Esophagus muscularis mucosa (tissue), 4 donors: ENCODE measurements around the gene CLCNKB. TPM values are rescaled to one million over a fixed set of nuclear protein-coding genes. Genes with fewer than 3 reads are reported as not detected.

Source experiments
- DNase-seq: peaks from one replicate; pipeline ENCODE4 v3.0.0-alpha.2; 2017; ENCODE audit errors: extremely low spot score
- H3K27ac ChIP-seq, 4 donors: fragments of 200-600 bp; sonication (generic); replicated peaks in 1 of 4; 1 replicate in 3 of 4; 2 replicates in 1 of 4; pipeline ENCODE4 v1.5.1; 2016 to 2019; ENCODE audit warnings: mild to moderate bottlenecking in 1 of 4
- H3K27me3 ChIP-seq, 4 donors: fragments of 200-600 bp; sonication (generic); one replicate each; pipeline versions ENCODE4 v1.5.1 to v1.6.0; 2016 to 2019
- H3K36me3 ChIP-seq, 4 donors: fragments of 200-600 bp; sonication (generic); one replicate each; pipeline ENCODE4 v1.5.1; 2016 to 2019
- H3K4me1 ChIP-seq, 4 donors: fragments of 200-600 bp; sonication (generic); one replicate each; pipeline ENCODE4 v1.5.1; 2016 to 2019
- H3K4me3 ChIP-seq, 4 donors: fragments of 200-600 bp; sonication (generic); 1 replicate in 2 of 4; 2 replicates in 2 of 4; pipeline ENCODE4 v1.5.1; 2016 to 2019; ENCODE audit warnings: mild to moderate bottlenecking in 4 of 4, moderate library complexity in 1 of 4
- H3K9me3 ChIP-seq, 4 donors: fragments of 200-600 bp; sonication (generic); 1 replicate in 3 of 4; 2 replicates in 1 of 4; pipeline ENCODE4 v1.5.1; 2016 to 2019
- EP300 ChIP-seq: sonication (generic); formaldehyde crosslinking; IDR thresholded peaks from one replicate; pipeline ENCODE4 v1.6.1; 2017; ENCODE audit warnings: antibody characterized with exemption
- POLR2A ChIP-seq: fragments of 450-650 bp; IDR thresholded peaks from one replicate; pipeline ENCODE4 v1.6.1; 2017; ENCODE audit warnings: antibody characterized with exemption, moderate library complexity, mild to moderate bottlenecking, low read depth
- POLR2AphosphoS5 ChIP-seq, 2 donors: sonication (generic); formaldehyde crosslinking; IDR thresholded peaks; one replicate each; pipeline ENCODE4 v1.6.1; 2017; ENCODE audit warnings: antibody characterized with exemption in 2 of 2
- WGBS: methylation state at CpG from one replicate; pipeline ENCODE4 v1.1.5; 2018; 5-methylcytosine and 5-hydroxymethylcytosine counted together
- intact Hi-C: fragments of 100-400 bp; cut with DNase I; formaldehyde crosslinking; loops from one replicate; pipeline ENCODE4 v1.15.1; 2023
- total RNA-seq, 4 donors: library from RNA; depleted of rRNA; stranded (reverse); fragments of >200 nt; gene quantifications; one replicate each; pipeline versions ENCODE4 v1.1.0 to v1.2.1, GENCODE V29; 2016
- TF ChIP-seq, protein P1 (sequence below), 3 experiments: fragments of 200-600 bp in 2 of 3; fragments of 450-650 bp in 1 of 3; sonication (generic) in 2 of 3; IDR thresholded peaks; one replicate each; pipeline ENCODE4 v1.5.1; 2017 to 2019; ENCODE audit warnings: antibody characterized with exemption in 3 of 3, mild to moderate bottlenecking in 2 of 3, moderate library complexity in 1 of 3

CLCNKB gene
- total RNA-seq, 4 donors from 2014 or later, result 0.34 TPM; not detected in 3

DNA sequence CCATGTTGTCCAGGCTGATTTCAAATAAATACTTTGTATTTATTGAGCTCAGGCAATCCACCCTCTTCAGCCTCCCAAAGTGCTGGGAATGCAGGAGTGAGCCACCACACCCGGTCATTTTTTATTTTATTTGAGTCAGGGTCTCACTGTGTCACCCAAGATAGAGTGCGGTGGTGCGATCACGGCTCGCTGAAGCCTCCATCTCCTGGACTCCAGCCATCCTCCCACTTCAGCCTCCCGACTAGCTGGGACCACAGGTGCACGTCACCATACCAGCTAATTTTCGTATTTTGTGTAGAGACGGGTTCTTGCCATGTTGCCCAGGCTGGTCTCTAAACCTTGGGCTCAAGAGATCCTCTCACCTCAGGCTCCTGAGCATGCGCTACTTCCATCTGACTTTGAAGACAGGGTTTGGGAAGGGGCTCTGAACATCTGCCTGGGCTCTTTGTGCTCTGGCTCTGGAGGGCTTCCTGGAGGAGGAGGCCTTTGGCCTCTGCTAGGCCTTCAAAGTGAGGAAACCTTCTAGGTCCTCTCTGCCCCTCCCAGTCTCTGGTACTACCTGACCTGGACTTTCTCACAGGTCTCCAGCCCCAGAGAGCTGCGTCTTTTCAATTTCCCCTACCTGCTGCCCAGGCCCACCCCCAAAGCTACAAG lies 31.5 kb upstream of the CLCNKB start:
- WGBS, result 93% methylated on average over 10 of the region's 11 CpGs
- H3K9me3 ChIP-seq, result no peaks in the 10 kb centered on the region
- H3K36me3 ChIP-seq, result peaks cover 0 to 18% (median 0%) of the 10 kb centered on the region in 4 donors
- H3K27ac ChIP-seq, result peak overlapping the region; percentile 92 to 99 (median 98)
- no peak for DNase-seq
- H3K27me3 ChIP-seq, result no peaks in the 10 kb centered on the region
- H3K4me3 ChIP-seq, result peak overlapping the region in 2 of 4 donors; percentile 46 to 59
- peaks cover 28 to 52% (median 46%) of the 10 kb centered on the region in 4 donors for H3K4me1 ChIP-seq
- intact Hi-C loops, result no loop called here
- no peak for TF ChIP-seq POLR2A
- peak in 1 of 2 donors; percentile 4 for TF ChIP-seq POLR2AphosphoS5 (IDR thresholded peaks at IDR 0.05)

DNA sequence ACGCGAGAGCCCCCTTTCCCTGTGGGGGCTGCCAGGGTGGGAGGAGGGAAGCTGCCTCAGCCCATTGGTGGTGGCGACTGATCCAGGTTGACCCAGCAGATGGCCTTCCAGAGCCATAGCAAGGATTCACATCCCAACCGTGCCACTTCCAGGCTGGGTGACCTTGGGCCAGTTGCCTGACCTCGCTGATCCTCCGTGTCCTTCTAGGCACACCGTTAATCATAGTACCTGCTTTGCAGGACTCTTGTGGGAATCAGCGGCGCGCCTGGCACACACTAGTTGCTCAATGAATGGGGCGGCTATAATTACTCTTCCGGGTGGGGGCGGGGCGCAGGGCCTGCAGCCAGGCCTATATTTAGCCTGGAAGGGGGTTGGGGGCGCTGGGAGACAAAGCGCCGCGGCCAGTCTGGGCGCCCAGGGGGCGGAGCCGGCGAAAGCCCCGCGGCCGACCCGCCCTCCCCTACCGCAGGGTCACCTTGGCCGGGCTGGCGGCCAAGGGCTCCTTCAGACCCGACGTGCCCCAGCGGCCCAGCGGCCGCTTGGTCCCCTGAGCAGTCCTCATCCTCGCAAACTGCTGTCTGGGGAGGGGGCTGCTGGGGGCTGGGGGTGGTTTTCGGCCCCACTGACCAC lies 30.9 kb upstream of the CLCNKB start:
- Histone ChIP-seq H3K36me3 (peaks cover 0 to 24% (median 0%) of the 10 kb centered on the region in 4 donors), H3K27ac (peak overlapping the region; percentile 92 to 99 (median 98)), H3K4me3 (peak overlapping the region; percentile 46 to 72 (median 55)), H3K4me1 (peaks cover 28 to 58% (median 52%) of the 10 kb centered on the region in 4 donors), H3K9me3 (no peaks in the 10 kb centered on the region), H3K27me3 (no peaks in the 10 kb centered on the region)
- WGBS, result 14% methylated on average over 18 of the region's 36 CpGs
- TF ChIP-seq, protein P1, sequence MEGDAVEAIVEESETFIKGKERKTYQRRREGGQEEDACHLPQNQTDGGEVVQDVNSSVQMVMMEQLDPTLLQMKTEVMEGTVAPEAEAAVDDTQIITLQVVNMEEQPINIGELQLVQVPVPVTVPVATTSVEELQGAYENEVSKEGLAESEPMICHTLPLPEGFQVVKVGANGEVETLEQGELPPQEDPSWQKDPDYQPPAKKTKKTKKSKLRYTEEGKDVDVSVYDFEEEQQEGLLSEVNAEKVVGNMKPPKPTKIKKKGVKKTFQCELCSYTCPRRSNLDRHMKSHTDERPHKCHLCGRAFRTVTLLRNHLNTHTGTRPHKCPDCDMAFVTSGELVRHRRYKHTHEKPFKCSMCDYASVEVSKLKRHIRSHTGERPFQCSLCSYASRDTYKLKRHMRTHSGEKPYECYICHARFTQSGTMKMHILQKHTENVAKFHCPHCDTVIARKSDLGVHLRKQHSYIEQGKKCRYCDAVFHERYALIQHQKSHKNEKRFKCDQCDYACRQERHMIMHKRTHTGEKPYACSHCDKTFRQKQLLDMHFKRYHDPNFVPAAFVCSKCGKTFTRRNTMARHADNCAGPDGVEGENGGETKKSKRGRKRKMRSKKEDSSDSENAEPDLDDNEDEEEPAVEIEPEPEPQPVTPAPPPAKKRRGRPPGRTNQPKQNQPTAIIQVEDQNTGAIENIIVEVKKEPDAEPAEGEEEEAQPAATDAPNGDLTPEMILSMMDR (IDR thresholded peaks at IDR 0.05), result no peak
- TF ChIP-seq POLR2A, result no peak
- TF ChIP-seq POLR2AphosphoS5 (IDR thresholded peaks at IDR 0.05), result peak; percentile 46
- intact Hi-C loops, result no loop called here
- no peak for DNase-seq

DNA sequence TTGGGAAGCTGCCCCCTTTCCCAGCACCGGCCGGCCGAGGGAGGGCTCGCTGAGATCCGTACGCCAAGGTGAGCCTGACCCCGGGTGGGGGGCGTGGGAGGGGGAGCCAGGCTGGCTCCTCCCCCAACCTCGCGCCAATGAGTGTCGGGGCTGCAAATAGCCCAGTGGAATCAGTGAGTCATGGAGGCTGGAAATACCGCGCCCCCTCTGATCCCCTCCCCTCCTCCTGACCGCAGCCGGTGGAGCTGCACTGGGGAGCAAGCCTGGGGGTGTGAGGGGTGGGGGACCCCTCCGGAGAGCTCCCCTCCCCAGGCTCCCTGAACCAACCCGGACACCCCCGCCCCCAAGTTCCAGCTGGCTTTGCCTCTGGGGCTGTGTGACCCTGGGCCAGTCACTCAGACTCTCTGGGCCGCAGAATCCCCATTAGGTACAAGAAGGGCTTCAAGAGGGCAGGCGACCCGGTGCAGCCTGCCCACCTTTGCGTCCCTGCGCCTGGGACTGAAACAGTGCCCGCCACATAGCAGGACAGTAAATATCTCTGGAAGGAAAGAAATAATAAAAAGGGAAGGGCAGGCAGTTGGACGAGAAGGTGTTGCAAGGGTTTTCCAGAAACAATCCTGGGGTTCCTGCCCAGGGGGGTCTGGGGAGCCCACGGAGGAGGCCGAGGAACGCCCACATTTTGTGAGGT lies 30.2 kb upstream of the CLCNKB start:
- peak overlapping the region; percentile 92 to 99 (median 98) for H3K27ac ChIP-seq
- H3K9me3 ChIP-seq, result no peaks in the 10 kb centered on the region
- 36% methylated on average over 10 of the region's 28 CpGs for WGBS
- intact Hi-C loops, result no loop called here
- H3K36me3 ChIP-seq, result peaks cover 0 to 24% (median 0%) of the 10 kb centered on the region in 4 donors
- peaks cover 32 to 65% (median 58%) of the 10 kb centered on the region in 4 donors for H3K4me1 ChIP-seq
- peak overlapping the region; percentile 46 to 72 (median 55) for H3K4me3 ChIP-seq
- no peaks in the 10 kb centered on the region for H3K27me3 ChIP-seq
- TF ChIP-seq, protein P1 (IDR thresholded peaks at IDR 0.05), result no peak
- TF ChIP-seq EP300 (peak; percentile 12), POLR2AphosphoS5 (IDR thresholded peaks at IDR 0.05) (peak; percentile 73 to 84)
- DNase-seq, result no peak

DNA sequence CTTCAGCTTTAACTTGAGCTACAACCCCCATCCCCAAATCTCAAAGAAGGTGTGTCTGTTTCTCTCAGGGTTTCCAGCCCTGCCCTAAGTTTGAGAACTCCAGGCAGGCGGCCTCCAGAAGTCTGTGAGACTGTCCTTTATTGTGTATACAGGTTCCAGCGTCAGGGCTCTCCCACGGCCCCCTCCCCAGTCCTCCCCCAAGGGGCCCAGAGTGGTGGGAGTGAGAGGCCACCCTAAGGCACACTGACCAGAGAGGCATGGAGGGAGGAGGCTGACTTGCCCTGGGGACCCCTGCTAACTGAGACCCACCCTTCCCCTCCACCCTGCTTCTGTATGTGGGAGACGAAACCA lies 29.7 kb upstream of the CLCNKB start:
- Histone ChIP-seq H3K4me1 (peaks cover 37 to 67% (median 64%) of the 10 kb centered on the region in 4 donors), H3K36me3 (peaks cover 0 to 24% (median 0%) of the 10 kb centered on the region in 4 donors), H3K9me3 (no peaks in the 10 kb centered on the region), H3K27me3 (no peaks in the 10 kb centered on the region), H3K27ac (peak overlapping the region; percentile 92 to 99 (median 98)), H3K4me3 (peak overlapping the region in 2 of 4 donors; percentile 59 to 72)
- intact Hi-C loops, result no loop called here
- TF ChIP-seq, protein P1 (IDR thresholded peaks at IDR 0.05), result no peak
- TF ChIP-seq EP300 (no peak), POLR2A (no peak), POLR2AphosphoS5 (IDR thresholded peaks at IDR 0.05) (no peak)
- DNase-seq, result no peak
- WGBS, result 53% methylated on average over 3 of the region's 4 CpGs
